Ascending aorta (tissue), 2 donors: Measurements from ENCODE around the gene INCA1. TPM values are rescaled to one million over a fixed set of nuclear protein-coding genes. Genes with fewer than 3 reads are reported as not detected.

ENCODE experiments used
- DNase-seq, 2 donors: peaks; one replicate each; pipeline ENCODE4 v3.0.0-alpha.2; 2019; ENCODE audit warnings: low spot score in 2 of 2
- H3K27ac ChIP-seq, 2 donors: fragments of 200-600 bp; sonication (generic); one replicate each; pipeline ENCODE4 v1.5.1; 2016 to 2017; ENCODE audit warnings: mild to moderate bottlenecking in 1 of 2
- H3K27me3 ChIP-seq: fragments of 200-600 bp; sonication (generic); one replicate; pipeline ENCODE4 v1.5.1; 2017
- H3K36me3 ChIP-seq, 2 donors: fragments of 200-600 bp; sonication (generic); one replicate each; pipeline ENCODE4 v1.5.1; 2016
- H3K4me1 ChIP-seq, 2 donors: fragments of 200-600 bp; sonication (generic); one replicate each; pipeline ENCODE4 v1.5.1; 2016 to 2017; ENCODE audit warnings: mild to moderate bottlenecking in 1 of 2
- H3K4me3 ChIP-seq, 2 donors: fragments of 200-600 bp; sonication (generic); one replicate each; pipeline ENCODE4 v1.5.1; 2016 to 2017; ENCODE audit warnings: mild to moderate bottlenecking in 1 of 2
- H3K9me3 ChIP-seq, 2 donors: fragments of 200-600 bp; sonication (generic); one replicate each; pipeline ENCODE4 v1.5.1; 2016
- intact Hi-C: fragments of 100-400 bp; cut with DNase I; formaldehyde crosslinking; loops from one replicate; pipeline ENCODE4 v1.15.1; 2023
- total RNA-seq: library from RNA; depleted of rRNA; stranded (reverse); fragments of >200 nt; gene quantifications from one replicate; pipeline ENCODE4 v1.1.0, GENCODE V29; 2016
- TF ChIP-seq, protein P1 (sequence below), 3 experiments: fragments of 200-600 bp in 2 of 3; fragments of 450-650 bp in 1 of 3; sonication (generic) in 2 of 3; IDR thresholded peaks; one replicate each; pipeline ENCODE4 v1.5.1; 2016 to 2019; ENCODE audit warnings: antibody characterized with exemption in 3 of 3, mild to moderate bottlenecking in 1 of 3, moderate library complexity in 1 of 3

Gene INCA1
- total RNA-seq, 1 donor from 2014 or later = not detected

DNA sequence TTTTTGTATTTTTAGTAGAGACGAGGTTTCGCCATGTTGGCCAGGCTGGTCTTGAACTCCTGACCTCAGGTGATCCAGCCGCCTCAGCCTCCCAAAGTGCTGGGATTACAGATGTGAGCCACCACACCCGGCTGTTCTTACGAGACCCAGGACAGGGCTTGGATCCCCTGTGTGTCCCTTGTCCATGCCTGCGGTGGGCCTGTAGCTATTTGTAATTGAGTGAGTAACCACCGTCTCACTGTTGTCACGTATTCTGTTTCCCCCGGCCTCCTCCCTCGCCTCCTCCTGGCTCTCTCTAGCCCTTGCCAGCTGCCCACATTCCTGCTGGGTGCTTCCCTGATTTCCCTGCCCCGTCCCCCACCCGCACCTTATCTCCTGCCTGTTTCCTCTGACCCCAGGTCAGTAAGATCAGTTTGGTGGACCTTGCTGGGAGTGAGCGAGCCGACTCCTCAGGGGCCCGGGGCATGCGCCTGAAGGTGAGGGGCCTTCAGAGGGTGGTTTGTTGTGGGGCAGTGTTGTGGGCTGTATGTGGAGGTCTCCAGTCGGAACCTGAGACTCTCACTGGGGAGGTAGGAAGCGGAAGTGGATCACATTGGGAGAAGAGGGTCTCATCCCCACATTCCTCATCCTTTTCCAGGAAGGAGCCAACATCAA, 6.0 kb upstream of the INCA1 start:
- TF ChIP-seq, protein P1, sequence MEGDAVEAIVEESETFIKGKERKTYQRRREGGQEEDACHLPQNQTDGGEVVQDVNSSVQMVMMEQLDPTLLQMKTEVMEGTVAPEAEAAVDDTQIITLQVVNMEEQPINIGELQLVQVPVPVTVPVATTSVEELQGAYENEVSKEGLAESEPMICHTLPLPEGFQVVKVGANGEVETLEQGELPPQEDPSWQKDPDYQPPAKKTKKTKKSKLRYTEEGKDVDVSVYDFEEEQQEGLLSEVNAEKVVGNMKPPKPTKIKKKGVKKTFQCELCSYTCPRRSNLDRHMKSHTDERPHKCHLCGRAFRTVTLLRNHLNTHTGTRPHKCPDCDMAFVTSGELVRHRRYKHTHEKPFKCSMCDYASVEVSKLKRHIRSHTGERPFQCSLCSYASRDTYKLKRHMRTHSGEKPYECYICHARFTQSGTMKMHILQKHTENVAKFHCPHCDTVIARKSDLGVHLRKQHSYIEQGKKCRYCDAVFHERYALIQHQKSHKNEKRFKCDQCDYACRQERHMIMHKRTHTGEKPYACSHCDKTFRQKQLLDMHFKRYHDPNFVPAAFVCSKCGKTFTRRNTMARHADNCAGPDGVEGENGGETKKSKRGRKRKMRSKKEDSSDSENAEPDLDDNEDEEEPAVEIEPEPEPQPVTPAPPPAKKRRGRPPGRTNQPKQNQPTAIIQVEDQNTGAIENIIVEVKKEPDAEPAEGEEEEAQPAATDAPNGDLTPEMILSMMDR (IDR thresholded peaks at IDR 0.05) = no peak
- intact Hi-C loops = no loop called here

DNA sequence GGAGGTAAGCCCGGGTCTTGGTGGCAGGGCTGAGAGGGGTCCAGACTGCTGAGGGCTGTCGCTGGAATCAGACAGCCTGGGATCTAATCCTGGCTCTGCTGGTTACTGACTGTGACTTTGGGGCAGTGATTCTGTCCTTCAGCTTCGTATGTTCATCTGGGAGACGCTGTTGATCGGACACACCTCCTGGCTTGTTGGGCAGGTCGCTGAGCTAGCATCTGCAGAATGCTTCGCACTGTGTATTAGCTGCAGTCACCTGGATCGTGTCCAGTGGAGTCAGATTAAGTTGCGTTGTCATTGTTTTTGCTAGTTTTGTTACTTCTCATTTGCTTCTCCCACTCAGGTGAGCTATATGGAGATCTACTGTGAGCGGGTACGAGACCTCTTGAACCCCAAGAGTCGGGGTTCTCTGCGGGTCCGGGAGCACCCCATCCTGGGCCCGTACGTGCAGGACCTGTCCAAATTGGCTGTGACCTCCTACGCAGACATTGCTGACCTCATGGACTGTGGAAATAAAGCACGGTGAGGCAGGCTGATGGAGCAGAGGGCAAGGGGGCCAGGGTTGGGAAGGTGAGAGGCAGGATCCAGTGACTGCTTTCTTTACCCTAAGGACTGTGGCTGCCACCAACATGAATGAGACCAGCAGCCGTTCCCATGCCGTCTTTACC, 4.9 kb upstream of the INCA1 start:
- no peak for DNase-seq
- Histone ChIP-seq H3K27ac (no peak overlapping the region), H3K4me3 (no peak overlapping the region), H3K36me3 (peaks cover 62 to 66% of the 10 kb centered on the region in 2 donors), H3K9me3 (no peaks in the 10 kb centered on the region), H3K4me1 (peaks cover 6 to 17% of the 10 kb centered on the region in 2 donors), H3K27me3 (no peaks in the 10 kb centered on the region)
- intact Hi-C loops = no loop called here
- TF ChIP-seq, protein P1 (IDR thresholded peaks at IDR 0.05) = no peak

More for the DNA sequence above, 6.0 kb upstream of the INCA1 start:
- H3K27me3 ChIP-seq = no peaks in the 10 kb centered on the region
- H3K27ac ChIP-seq = no peak overlapping the region
- peaks cover 73 to 77% of the 10 kb centered on the region in 2 donors for H3K36me3 ChIP-seq
- peaks cover 6 to 17% of the 10 kb centered on the region in 2 donors for H3K4me1 ChIP-seq
- no peaks in the 10 kb centered on the region for H3K9me3 ChIP-seq
- no peak for DNase-seq
- no peak overlapping the region for H3K4me3 ChIP-seq

DNA sequence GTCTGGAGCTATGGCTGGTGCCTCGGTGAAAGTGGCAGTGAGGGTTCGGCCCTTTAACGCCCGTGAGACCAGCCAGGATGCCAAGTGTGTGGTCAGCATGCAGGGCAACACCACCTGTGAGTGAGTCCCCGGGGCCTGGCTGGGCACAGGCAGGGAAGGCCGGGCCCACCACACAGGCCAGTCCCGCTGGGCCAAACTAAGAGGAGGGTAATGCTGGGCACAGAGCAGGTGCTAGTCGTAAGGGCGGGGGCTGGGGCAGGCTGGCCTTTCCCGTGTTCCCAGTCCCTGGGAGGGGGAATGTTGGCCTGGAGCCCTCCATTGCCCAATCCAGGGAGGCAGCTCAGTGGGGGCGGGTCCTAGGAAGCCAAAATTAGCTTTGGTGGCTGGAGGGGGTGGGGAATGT, 2.9 kb upstream of the INCA1 start:
- TF ChIP-seq, protein P1 (IDR thresholded peaks at IDR 0.05) = no peak
- peak; percentile 63 to 92 for DNase-seq
- H3K27me3 ChIP-seq = no peaks in the 10 kb centered on the region
- intact Hi-C loops = no loop called here
- H3K36me3 ChIP-seq = peaks cover 42 to 46% of the 10 kb centered on the region in 2 donors
- peak overlapping the region; percentile 80 to 99 for H3K4me3 ChIP-seq
- peaks cover 6 to 17% of the 10 kb centered on the region in 2 donors for H3K4me1 ChIP-seq
- H3K9me3 ChIP-seq = no peaks in the 10 kb centered on the region
- peak overlapping the region; percentile 94 to 95 for H3K27ac ChIP-seq

DNA sequence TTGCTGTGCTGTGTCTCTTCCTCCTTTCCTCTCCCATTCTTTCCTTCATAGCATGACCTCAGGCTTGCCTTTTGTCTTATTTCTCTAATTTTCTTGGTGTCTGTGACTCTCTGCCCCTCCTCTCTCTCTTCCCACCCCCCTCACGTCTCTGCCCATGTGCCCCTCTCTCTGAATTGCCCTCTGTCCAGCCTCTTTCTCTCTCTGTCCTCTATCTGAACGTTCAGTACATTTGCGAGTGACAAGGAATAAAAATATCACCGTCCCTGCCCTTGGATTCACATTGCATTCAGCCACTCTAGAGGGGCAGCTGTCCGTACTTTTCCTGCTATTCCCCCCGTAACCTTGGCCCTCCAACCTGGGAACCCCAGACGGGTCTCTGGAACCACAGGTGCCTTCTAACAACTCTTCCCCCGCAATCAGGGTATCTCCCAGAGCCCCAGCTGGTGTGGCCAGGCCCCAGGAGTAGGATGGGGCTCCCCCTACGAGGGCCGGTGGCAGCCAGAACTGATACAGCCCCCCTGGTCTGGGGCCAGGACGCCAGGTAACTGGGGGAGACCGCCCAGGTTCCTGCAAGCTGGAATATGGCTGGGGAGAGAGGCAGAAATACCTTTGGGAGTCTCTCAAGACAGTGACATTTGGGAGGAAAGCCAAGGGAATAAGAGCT, 2.2 kb upstream of the INCA1 start:
- no peak for DNase-seq
- intact Hi-C loops = no loop called here
- H3K9me3 ChIP-seq = no peaks in the 10 kb centered on the region
- H3K4me3 ChIP-seq = peak overlapping the region; percentile 80 to 99
- no peaks in the 10 kb centered on the region for H3K27me3 ChIP-seq
- peaks cover 35 to 39% of the 10 kb centered on the region in 2 donors for H3K36me3 ChIP-seq
- H3K4me1 ChIP-seq = peaks cover 6 to 17% of the 10 kb centered on the region in 2 donors
- peak overlapping the region; percentile 94 to 95 for H3K27ac ChIP-seq
- TF ChIP-seq, protein P1 (IDR thresholded peaks at IDR 0.05) = no peak

DNA sequence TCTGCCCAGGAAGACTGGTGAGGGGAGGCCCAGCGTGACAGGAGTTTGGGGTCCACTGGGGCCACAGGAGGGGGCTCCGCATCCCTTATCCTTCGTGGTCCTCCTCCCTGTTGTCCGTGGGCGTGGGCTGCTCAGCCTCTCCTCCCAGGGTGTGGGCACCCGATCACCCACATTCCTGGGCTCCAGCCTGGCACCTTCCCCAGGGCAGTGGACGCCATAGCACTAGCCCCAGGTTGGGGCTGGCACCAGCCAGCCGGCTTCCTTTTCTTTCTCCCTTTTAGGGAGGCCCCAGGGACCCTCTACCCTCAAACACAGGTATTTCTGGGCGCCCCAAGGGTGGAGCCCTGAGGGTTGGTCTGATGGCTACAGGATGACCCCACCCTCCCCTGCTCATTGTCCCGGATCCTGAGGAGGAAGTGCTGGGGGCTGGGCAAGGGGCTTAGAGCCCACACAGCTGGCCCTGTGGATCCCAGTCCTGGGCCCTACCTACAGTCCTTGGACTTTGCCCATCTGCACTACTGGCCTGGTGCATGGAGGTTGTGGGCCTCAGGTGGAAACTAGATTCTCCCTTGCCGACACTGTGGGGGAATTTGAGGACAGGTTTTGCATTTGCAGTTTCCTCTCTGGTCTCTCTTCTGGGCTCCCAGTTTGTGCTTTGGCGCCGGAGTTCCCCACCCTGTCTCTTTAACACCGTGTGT, 1.6 kb upstream of the INCA1 start:
- DNase-seq = no peak
- Histone ChIP-seq H3K27me3 (no peaks in the 10 kb centered on the region), H3K4me1 (peaks cover 6 to 17% of the 10 kb centered on the region in 2 donors), H3K36me3 (peaks cover 29 to 33% of the 10 kb centered on the region in 2 donors), H3K4me3 (peak overlapping the region; percentile 80 to 99), H3K9me3 (no peaks in the 10 kb centered on the region), H3K27ac (peak overlapping the region; percentile 94 to 95)
- TF ChIP-seq, protein P1 (IDR thresholded peaks at IDR 0.05) = no peak
- intact Hi-C loops = no loop called here
